ENCODE measurements around the gene KIAA2012. TPM values are rescaled to one million over a fixed set of nuclear protein-coding genes. Genes with fewer than 3 reads are reported as not detected.

KIAA2012 gene
- total RNA-seq, 1 donor = not detected

DNA sequence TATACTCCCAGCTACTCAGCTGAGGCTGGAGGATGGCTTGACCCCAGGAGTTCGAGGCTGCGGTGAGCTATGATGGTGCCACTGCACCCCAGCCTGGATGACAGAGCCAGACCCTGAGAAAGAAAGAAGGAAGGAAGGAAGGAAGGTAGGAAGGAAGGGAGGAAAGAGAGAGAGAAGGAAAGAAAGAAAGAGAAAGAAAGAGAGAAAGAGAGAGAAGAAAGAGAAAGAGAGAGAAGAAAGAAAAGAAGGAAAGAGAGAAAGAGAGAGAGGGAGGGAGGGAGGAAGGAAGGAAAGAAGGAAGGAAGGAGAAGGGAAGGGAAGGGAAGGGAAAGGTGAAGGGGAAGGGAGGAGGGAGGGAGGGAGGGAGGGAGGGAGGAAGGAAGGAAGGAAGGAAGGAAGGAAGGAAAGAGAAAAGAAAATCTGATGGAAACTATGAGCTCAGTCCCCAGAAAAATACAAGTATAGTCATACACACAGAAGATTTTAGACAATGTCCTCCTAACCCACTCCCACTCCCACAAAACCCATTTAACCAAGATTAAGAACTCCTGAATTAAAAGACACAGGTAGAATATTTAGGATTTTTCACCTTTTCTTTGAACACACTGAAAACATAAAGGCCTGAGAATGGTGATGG, 23.8 kb upstream of the KIAA2012 start:
- no peaks in the 10 kb centered on the region for H3K27me3 ChIP-seq (ENCODE audit: insufficient read depth, low read length)

DNA sequence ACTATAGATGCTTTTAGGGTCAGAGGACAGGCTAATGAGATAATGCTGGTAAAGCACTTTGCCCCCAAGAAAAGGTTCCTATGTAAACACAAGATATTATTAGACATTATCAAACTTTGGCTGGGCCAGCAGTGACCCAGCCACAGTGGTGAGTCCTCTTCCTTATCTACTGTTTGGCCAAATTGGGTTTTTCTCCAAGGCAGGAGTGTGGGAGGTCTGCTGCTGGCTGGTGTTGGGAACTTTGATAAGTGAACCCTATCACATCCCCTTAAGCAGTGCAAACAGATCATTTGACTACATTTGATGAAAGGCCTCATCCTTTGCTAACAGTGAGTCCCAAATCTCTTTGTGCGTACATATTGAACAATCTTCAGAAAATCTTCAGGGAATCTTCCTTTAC, 23.2 kb upstream of the KIAA2012 start:
- Histone ChIP-seq H3K4me3 (ENCODE audit: insufficient read depth, low read length) (no peak overlapping the region), H3K27me3 (ENCODE audit: insufficient read depth, low read length) (no peaks in the 10 kb centered on the region), H3K36me3 (ENCODE audit: insufficient read depth, low read length) (no peaks in the 10 kb centered on the region), H2AFZ (ENCODE audit: low read length) (no peak overlapping the region), H3K4me1 (ENCODE audit: insufficient read depth, low read length) (no peaks in the 10 kb centered on the region), H4K20me1 (ENCODE audit: insufficient read depth, low read length) (no peaks in the 10 kb centered on the region), H3K9me3 (ENCODE audit: low read depth, low read length) (no peaks in the 10 kb centered on the region), H3K27ac (ENCODE audit: low read depth, low read length) (no peak overlapping the region), H3K79me2 (ENCODE audit: insufficient read depth, low read length) (no peaks in the 10 kb centered on the region), H3K4me2 (ENCODE audit: insufficient read depth, low read length) (no peak overlapping the region)
- TF ChIP-seq, protein P1, sequence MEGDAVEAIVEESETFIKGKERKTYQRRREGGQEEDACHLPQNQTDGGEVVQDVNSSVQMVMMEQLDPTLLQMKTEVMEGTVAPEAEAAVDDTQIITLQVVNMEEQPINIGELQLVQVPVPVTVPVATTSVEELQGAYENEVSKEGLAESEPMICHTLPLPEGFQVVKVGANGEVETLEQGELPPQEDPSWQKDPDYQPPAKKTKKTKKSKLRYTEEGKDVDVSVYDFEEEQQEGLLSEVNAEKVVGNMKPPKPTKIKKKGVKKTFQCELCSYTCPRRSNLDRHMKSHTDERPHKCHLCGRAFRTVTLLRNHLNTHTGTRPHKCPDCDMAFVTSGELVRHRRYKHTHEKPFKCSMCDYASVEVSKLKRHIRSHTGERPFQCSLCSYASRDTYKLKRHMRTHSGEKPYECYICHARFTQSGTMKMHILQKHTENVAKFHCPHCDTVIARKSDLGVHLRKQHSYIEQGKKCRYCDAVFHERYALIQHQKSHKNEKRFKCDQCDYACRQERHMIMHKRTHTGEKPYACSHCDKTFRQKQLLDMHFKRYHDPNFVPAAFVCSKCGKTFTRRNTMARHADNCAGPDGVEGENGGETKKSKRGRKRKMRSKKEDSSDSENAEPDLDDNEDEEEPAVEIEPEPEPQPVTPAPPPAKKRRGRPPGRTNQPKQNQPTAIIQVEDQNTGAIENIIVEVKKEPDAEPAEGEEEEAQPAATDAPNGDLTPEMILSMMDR (IDR thresholded peaks at IDR 0.05; ENCODE audit: extremely low read depth, low read depth, low read length) = no peak
- no peak for DNase-seq (ENCODE audit: insufficient read length, low spot score, missing footprints)

More for the DNA sequence above, 23.8 kb upstream of the KIAA2012 start:
- no peak overlapping the region for H2AFZ ChIP-seq (ENCODE audit: low read length)
- no peaks in the 10 kb centered on the region for H3K36me3 ChIP-seq (ENCODE audit: insufficient read depth, low read length)
- H4K20me1 ChIP-seq (ENCODE audit: insufficient read depth, low read length) = no peaks in the 10 kb centered on the region
- no peaks in the 10 kb centered on the region for H3K79me2 ChIP-seq (ENCODE audit: insufficient read depth, low read length)
- no peak overlapping the region for H3K4me2 ChIP-seq (ENCODE audit: insufficient read depth, low read length)
- TF ChIP-seq, protein P1 (IDR thresholded peaks at IDR 0.05; ENCODE audit: extremely low read depth, low read depth, low read length) = no peak
- H3K9me3 ChIP-seq (ENCODE audit: low read depth, low read length) = no peaks in the 10 kb centered on the region
- H3K4me1 ChIP-seq (ENCODE audit: insufficient read depth, low read length) = no peaks in the 10 kb centered on the region
- no peak overlapping the region for H3K27ac ChIP-seq (ENCODE audit: low read depth, low read length)
- H3K4me3 ChIP-seq (ENCODE audit: insufficient read depth, low read length) = no peak overlapping the region
- DNase-seq (ENCODE audit: insufficient read length, low spot score, missing footprints) = no peak

DNA sequence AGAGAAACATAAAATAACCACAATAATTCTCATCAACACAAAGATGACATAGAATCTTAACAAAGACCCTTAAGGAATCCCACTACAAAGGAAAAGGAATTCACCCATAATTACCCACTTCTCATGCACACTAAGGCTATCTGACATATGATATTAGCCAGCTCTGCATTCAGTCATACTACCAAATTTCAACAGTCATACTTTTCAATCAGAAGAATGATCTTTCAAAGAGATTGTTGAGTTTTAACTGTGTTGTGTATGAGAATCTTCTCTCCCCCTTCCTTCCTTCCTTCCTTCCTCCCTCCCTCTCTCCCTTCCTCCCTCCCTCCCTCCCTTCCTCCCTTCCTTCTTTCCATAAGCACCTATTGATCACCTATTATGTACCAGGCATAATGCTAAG, 22.4 kb upstream of the KIAA2012 start:
- Histone ChIP-seq H3K27ac (ENCODE audit: low read depth, low read length) (no peak overlapping the region), H2AFZ (ENCODE audit: low read length) (no peak overlapping the region)

DNA sequence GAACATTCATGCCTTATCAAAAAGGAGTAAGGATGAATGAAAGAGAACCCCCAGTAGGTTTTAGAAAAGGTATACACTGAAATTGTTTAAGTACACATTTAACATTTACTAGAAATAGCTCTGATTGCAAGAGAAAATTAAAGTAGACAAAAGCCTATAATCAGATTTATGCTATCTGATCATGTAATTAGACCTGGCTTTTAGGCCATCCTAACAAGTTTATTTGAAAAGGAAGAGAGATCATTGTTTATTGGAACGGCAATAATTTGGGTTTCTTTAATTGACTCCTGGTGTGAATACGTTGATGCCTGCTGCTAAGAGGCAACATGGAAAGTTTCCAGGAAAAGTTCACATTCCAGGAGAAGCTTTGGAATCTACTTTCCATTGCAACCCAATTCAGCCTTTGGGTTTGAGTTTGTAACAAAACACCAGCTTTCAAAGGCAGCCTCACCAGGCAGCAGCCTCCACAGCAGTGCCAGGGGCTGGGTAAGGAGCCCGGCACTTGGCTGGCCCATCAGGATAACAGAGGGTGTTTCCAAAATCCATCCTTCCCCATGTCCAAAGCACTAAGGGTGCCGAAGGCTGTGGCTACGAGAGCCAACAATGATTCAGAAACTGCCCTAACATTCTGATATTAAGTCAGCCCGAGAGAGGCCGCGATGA, 21.4 kb upstream of the KIAA2012 start:
- peak; percentile 18 for DNase-seq (ENCODE audit: insufficient read length, low spot score, missing footprints)
- Histone ChIP-seq H3K4me1 (ENCODE audit: insufficient read depth, low read length) (no peaks in the 10 kb centered on the region), H3K36me3 (ENCODE audit: insufficient read depth, low read length) (no peaks in the 10 kb centered on the region), H2AFZ (ENCODE audit: low read length) (no peak overlapping the region), H3K4me3 (ENCODE audit: insufficient read depth, low read length) (no peak overlapping the region), H3K27ac (ENCODE audit: low read depth, low read length) (no peak overlapping the region), H3K4me2 (ENCODE audit: insufficient read depth, low read length) (no peak overlapping the region), H3K9me3 (ENCODE audit: low read depth, low read length) (no peaks in the 10 kb centered on the region), H4K20me1 (ENCODE audit: insufficient read depth, low read length) (no peaks in the 10 kb centered on the region), H3K79me2 (ENCODE audit: insufficient read depth, low read length) (no peaks in the 10 kb centered on the region), H3K27me3 (ENCODE audit: insufficient read depth, low read length) (no peaks in the 10 kb centered on the region)
- TF ChIP-seq, protein P1 (IDR thresholded peaks at IDR 0.05; ENCODE audit: extremely low read depth, low read depth, low read length) = no peak

More for the DNA sequence above, 22.4 kb upstream of the KIAA2012 start:
- no peaks in the 10 kb centered on the region for H3K9me3 ChIP-seq (ENCODE audit: low read depth, low read length)
- no peaks in the 10 kb centered on the region for H3K4me1 ChIP-seq (ENCODE audit: insufficient read depth, low read length)
- no peak for DNase-seq (ENCODE audit: insufficient read length, low spot score, missing footprints)
- H3K79me2 ChIP-seq (ENCODE audit: insufficient read depth, low read length) = no peaks in the 10 kb centered on the region
- H3K4me2 ChIP-seq (ENCODE audit: insufficient read depth, low read length) = no peak overlapping the region
- H3K4me3 ChIP-seq (ENCODE audit: insufficient read depth, low read length) = no peak overlapping the region
- no peaks in the 10 kb centered on the region for H3K36me3 ChIP-seq (ENCODE audit: insufficient read depth, low read length)
- no peaks in the 10 kb centered on the region for H4K20me1 ChIP-seq (ENCODE audit: insufficient read depth, low read length)
- TF ChIP-seq, protein P1 (IDR thresholded peaks at IDR 0.05; ENCODE audit: extremely low read depth, low read depth, low read length) = no peak
- H3K27me3 ChIP-seq (ENCODE audit: insufficient read depth, low read length) = no peaks in the 10 kb centered on the region
